Measurements from ENCODE around the gene MAP1S. TPM values are rescaled to one million over a fixed set of nuclear protein-coding genes. Genes with fewer than 3 reads are reported as not detected.

Gene MAP1S
- total and polyA plus RNA-seq, 2 of the 13 experiments (the other 11 are each of a cell fraction or from before 2014, with no cell fraction given): 3.8 to 7.3 TPM

DNA sequence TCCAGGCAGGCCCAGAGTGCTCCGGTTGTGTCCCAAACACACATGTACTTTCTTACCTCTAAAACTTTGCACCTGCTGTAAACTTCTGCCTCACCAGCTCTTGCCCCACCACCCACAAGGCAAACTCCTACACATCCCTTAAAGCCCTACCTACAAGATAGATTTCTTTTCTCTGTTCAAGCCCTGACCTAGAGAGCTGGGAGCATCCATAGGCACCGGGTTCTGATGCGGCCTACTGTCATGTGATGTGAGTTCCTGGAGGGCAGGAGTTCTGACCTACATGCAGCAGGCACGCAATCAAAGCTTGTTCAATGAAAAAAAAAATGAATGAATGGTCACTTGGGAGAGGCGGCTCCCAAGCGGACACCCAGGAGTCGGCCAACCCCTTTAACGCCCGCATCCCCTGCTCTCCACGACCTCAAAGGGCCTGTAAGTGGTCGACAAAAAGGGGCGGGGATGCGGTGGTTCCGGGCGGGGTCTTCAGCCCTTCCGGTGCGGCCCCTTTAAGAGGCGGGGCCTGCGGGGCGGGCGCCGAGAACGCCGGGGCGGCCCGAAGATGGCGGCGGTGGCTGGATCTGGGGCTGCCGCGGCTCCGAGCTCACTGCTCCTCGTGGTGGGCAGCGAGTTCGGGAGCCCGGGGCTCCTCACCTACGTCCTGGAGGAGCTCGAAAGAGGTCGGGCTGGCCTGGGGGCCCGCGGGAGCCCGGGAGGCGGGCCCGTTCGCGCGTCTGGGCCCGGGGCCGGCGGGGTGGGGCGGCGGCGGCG, at the start of gene MAP1S (continued):
- TF ChIP-seq CREBL2 (CRISPR knock-in tag; IDR thresholded peaks at IDR 0.05; ENCODE audit: borderline replicate concordance) (no peak), POGK (CRISPR knock-in tag; conservative IDR thresholded peaks at IDR 0.05) (0 out of 2 replicates have a peak, but pooled peaks have one; percentile 22), ZNF234 (CRISPR knock-in tag; conservative IDR thresholded peaks at IDR 0.05) (no peak), ZNF230 (CRISPR knock-in tag; IDR thresholded peaks at IDR 0.05) (0 out of 2 replicates have a peak, but pooled peaks have one; percentile 19), ZNF138 (CRISPR knock-in tag; IDR thresholded peaks at IDR 0.05; ENCODE audit: low read depth) (0 out of 2 replicates have a peak, but pooled peaks have one; percentile 34), ZBED4 (CRISPR knock-in tag; IDR thresholded peaks at IDR 0.05; ENCODE audit: borderline replicate concordance) (no peak), NONO (IDR thresholded peaks at IDR 0.05) (no peak), NONO (CRISPR knock-in tag; conservative IDR thresholded peaks at IDR 0.05) (peak; percentile 53; the same call in 1 of the 2 replicates), ZNF430 (CRISPR knock-in tag; IDR thresholded peaks at IDR 0.05) (0 out of 2 replicates have a peak, but pooled peaks have one; percentile 48), NKX3-1 (CRISPR knock-in tag; IDR thresholded peaks at IDR 0.05) (no peak), KDM2A (CRISPR knock-in tag; IDR thresholded peaks at IDR 0.05; ENCODE audit: borderline replicate concordance, low read depth) (peak; percentile 52; the same call in 1 of the 2 replicates), DMTF1 (CRISPR knock-in tag; IDR thresholded peaks at IDR 0.05) (no peak), ZNF777 (CRISPR knock-in tag; IDR thresholded peaks at IDR 0.05) (no peak), THAP9 (CRISPR knock-in tag; IDR thresholded peaks at IDR 0.05; ENCODE audit: borderline replicate concordance) (0 out of 2 replicates have a peak, but pooled peaks have one; percentile 34), KLF9 (CRISPR knock-in tag; IDR thresholded peaks at IDR 0.05; ENCODE audit: low read depth) (peak; percentile 63; the same call in 1 of the 2 replicates), ZNF501 (CRISPR knock-in tag; IDR thresholded peaks at IDR 0.05) (peak; percentile 91), SP1 (IDR thresholded peaks at IDR 0.05) (no peak), SP1 (CRISPR knock-in tag; IDR thresholded peaks at IDR 0.05) (peak; percentile 86)
